ENCODE measurements around the gene LARP4B. TPM values are rescaled to one million over a fixed set of nuclear protein-coding genes. Genes with fewer than 3 reads are reported as not detected.

Gene LARP4B
- total RNA-seq, 5 donors from 2014 or later (not counting 1 experiment from before 2014, with no cell fraction given), result 77.2 to 108 (median 94.0) TPM

DNA sequence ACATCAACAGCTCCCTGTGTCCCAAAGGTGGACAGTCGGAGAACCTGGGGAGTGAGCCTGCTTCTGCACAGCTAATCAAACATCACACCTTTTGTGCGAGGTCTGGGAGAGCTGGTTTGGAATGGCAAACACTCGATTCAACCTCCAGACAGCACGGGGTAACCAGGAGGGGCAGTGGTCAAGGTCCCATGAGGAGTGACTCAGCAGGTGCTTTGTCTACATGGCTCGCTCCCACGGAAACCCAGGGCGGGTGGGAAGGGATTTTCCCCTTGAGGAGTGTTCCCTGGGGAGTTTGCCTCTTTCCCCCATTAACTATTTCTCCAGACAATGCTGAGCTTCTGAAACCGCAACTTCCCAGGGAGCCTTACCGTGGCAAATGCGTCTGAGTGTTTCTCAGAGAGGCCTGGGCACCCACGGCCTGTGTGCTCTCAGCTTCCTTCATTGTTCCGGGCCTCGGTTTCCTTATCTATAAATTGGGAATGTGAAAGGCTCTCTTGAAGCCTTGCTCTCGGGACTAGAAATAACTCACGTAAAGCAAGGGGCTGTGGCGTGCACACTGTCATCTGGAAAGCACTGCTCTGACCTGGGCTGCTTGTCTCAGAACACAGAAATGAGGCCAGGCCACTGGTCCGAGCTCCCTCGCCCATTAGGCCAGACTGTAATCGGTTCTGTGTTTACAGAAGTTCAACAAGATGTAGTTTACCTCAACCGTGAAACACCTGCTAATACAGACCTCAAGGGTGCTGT lies 42.7 kb upstream of the LARP4B start:
- Histone ChIP-seq H3K27ac (ENCODE audit: low read length) (no peak overlapping the region), H3K36me3 (ENCODE audit: control insufficient read depth in 2 of 2, extremely low read depth in 1 of 2, insufficient read depth in 1 of 2, low read length in 1 of 2) (no peaks in the 10 kb centered on the region), H3K27me3 (replicated peaks in 1 of 2; ENCODE audit: control insufficient read depth in 2 of 2, extremely low read depth in 1 of 2, insufficient read depth in 2 of 2, low read length in 1 of 2) (peaks cover 0 to 14% of the 10 kb centered on the region in 2 experiments), H3K4me3 (ENCODE audit: control insufficient read depth in 1 of 2, extremely low read depth in 1 of 2, low read length in 1 of 2) (no peak overlapping the region), H3K4me1 (ENCODE audit: control insufficient read depth in 1 of 2, extremely low read depth in 1 of 2, insufficient read depth in 2 of 2, low read length in 2 of 2) (no peaks in the 10 kb centered on the region), H3K9me3 (no peaks in the 10 kb centered on the region)
- Mint-ChIP-seq H3K36me3 (no peaks in the 10 kb centered on the region), H3K4me3 (no peak overlapping the region), H3K27me3 (peaks cover 9% of the 10 kb centered on the region in 2 donors), H3K27ac (no peak overlapping the region), H3K9me3 (peaks cover 11 to 16% (median 12%) of the 10 kb centered on the region in 3 donors), H3K4me1 (no peaks in the 10 kb centered on the region)
- ChIA-PET CTCF (no interaction called here), POLR2A (interaction anchor here in 1 of 2 donors (0.5 kb wide), 1 partner anchor 98 kb away, joined by 3 read pairs; no protein-coding TSS in a partner anchor)
- DNase-seq (no peak), ATAC-seq (replicated peaks in 1 of 4) (no peak)
- WGBS (ENCODE audit: insufficient coverage), result 91% methylated on average over 13 of the region's 20 CpGs

DNA sequence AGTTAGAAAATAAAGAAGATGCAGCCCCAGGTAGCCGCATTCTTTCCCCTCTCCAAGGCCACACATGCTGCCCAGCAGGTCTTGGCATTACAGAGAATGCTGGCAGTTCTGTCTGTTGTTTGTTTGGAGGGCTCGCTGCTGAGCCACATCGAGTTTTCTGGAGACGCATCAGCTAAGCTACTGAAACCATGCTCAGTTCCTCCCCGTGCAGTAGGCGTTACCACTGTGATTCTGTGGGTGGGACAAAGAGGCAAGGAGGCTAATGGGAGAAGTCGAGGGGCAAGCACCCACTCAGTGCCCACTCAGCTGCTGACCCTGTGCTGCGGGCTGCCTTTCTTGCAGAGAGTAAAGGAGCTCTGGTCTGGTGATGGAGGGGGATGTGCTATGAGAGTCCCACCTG lies 41.3 kb upstream of the LARP4B start:
- peaks cover 0 to 15% of the 10 kb centered on the region in 2 experiments for H3K27me3 ChIP-seq (replicated peaks in 1 of 2; ENCODE audit: control insufficient read depth in 2 of 2, extremely low read depth in 1 of 2, insufficient read depth in 2 of 2, low read length in 1 of 2)
- H3K4me1 ChIP-seq (ENCODE audit: control insufficient read depth in 1 of 2, extremely low read depth in 1 of 2, insufficient read depth in 2 of 2, low read length in 2 of 2), result no peaks in the 10 kb centered on the region
- Mint-ChIP-seq H3K4me3 (no peak overlapping the region), H3K9me3 (peaks cover 3 to 7% (median 4%) of the 10 kb centered on the region in 3 donors), H3K36me3 (no peaks in the 10 kb centered on the region), H3K4me1 (peaks cover 0 to 3% (median 3%) of the 10 kb centered on the region in 3 donors), H3K27ac (no peak overlapping the region), H3K27me3 (peaks cover 18 to 19% of the 10 kb centered on the region in 2 donors)
- H3K36me3 ChIP-seq (ENCODE audit: control insufficient read depth in 2 of 2, extremely low read depth in 1 of 2, insufficient read depth in 1 of 2, low read length in 1 of 2), result no peaks in the 10 kb centered on the region
- ChIA-PET POLR2A (no interaction called here), CTCF (no interaction called here)
- H3K9me3 ChIP-seq, result no peaks in the 10 kb centered on the region
- no peak for DNase-seq
- H3K4me3 ChIP-seq (ENCODE audit: control insufficient read depth in 1 of 2, extremely low read depth in 1 of 2, low read length in 1 of 2), result no peak overlapping the region
- ATAC-seq (replicated peaks in 1 of 4), result no peak
- 89% methylated on average over 8 of the region's 8 CpGs for WGBS (ENCODE audit: insufficient coverage)
- no peak overlapping the region for H3K27ac ChIP-seq (ENCODE audit: low read length)

GRCh38 chr10:971613-972012 lies 40.1 kb upstream of the LARP4B start:
- no peaks in the 10 kb centered on the region for H3K9me3 ChIP-seq
- H3K27ac Mint-ChIP-seq, result no peak overlapping the region
- DNase-seq (no peak), ATAC-seq (replicated peaks in 1 of 4) (no peak)
- no peaks in the 10 kb centered on the region for H3K36me3 Mint-ChIP-seq
- H3K27ac ChIP-seq (ENCODE audit: low read length), result no peak overlapping the region
- H3K4me3 ChIP-seq (ENCODE audit: control insufficient read depth in 1 of 2, extremely low read depth in 1 of 2, low read length in 1 of 2), result no peak overlapping the region
- peaks cover 18 to 19% of the 10 kb centered on the region in 2 donors for H3K27me3 Mint-ChIP-seq
- no peak overlapping the region for H3K4me3 Mint-ChIP-seq
- ChIA-PET POLR2A (no interaction called here), CTCF (no interaction called here)
- WGBS (ENCODE audit: insufficient coverage), result 97% methylated on average over 6 of the region's 12 CpGs
- peaks cover 0 to 3% of the 10 kb centered on the region in 2 experiments for H3K4me1 ChIP-seq (ENCODE audit: control insufficient read depth in 1 of 2, extremely low read depth in 1 of 2, insufficient read depth in 2 of 2, low read length in 2 of 2)
- H3K27me3 ChIP-seq (replicated peaks in 1 of 2; ENCODE audit: control insufficient read depth in 2 of 2, extremely low read depth in 1 of 2, insufficient read depth in 2 of 2, low read length in 1 of 2), result peaks cover 0 to 16% of the 10 kb centered on the region in 2 experiments
- peaks cover 4 to 10% (median 9%) of the 10 kb centered on the region in 3 donors for H3K4me1 Mint-ChIP-seq
- peaks cover 3 to 4% (median 4%) of the 10 kb centered on the region in 3 donors for H3K9me3 Mint-ChIP-seq
- no peaks in the 10 kb centered on the region for H3K36me3 ChIP-seq (ENCODE audit: control insufficient read depth in 2 of 2, extremely low read depth in 1 of 2, insufficient read depth in 1 of 2, low read length in 1 of 2)

DNA sequence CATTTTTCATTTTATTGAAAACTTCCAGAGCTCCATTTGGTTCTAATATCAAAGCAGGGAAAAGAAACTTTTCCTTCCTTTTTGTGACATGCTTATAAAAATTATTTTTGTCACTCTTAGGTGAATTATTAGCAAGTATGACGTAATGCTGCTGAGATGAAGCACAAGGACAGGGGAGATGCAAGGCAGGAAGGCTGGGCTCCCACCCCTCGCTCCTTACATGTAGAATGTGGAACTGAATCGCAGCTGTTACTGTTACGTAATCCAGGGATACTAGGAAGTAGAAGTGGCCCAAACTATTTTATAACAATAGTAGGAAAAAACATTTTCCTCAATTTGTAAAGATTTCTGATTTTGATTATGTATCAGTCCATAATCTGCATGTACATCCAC lies 39.6 kb upstream of the LARP4B start:
- peaks cover 0 to 20% of the 10 kb centered on the region in 2 experiments for H3K27me3 ChIP-seq (replicated peaks in 1 of 2; ENCODE audit: control insufficient read depth in 2 of 2, extremely low read depth in 1 of 2, insufficient read depth in 2 of 2, low read length in 1 of 2)
- Mint-ChIP-seq H3K27ac (no peak overlapping the region), H3K9me3 (peaks cover 0 to 4% (median 3%) of the 10 kb centered on the region in 3 donors), H3K4me1 (peaks cover 4 to 12% (median 9%) of the 10 kb centered on the region in 3 donors), H3K27me3 (peaks cover 18 to 20% of the 10 kb centered on the region in 2 donors), H3K4me3 (no peak overlapping the region), H3K36me3 (no peaks in the 10 kb centered on the region)
- ChIA-PET POLR2A (no interaction called here), CTCF (no interaction called here)
- no peak overlapping the region for H3K4me3 ChIP-seq (ENCODE audit: control insufficient read depth in 1 of 2, extremely low read depth in 1 of 2, low read length in 1 of 2)
- ATAC-seq (replicated peaks in 1 of 4) (no peak), DNase-seq (no peak)
- no CpG with 5 or more reads among the region's 4 CpGs for WGBS (ENCODE audit: insufficient coverage)
- no peak overlapping the region for H3K27ac ChIP-seq (ENCODE audit: low read length)
- peaks cover 0 to 3% of the 10 kb centered on the region in 2 experiments for H3K4me1 ChIP-seq (ENCODE audit: control insufficient read depth in 1 of 2, extremely low read depth in 1 of 2, insufficient read depth in 2 of 2, low read length in 2 of 2)
- no peaks in the 10 kb centered on the region for H3K36me3 ChIP-seq (ENCODE audit: control insufficient read depth in 2 of 2, extremely low read depth in 1 of 2, insufficient read depth in 1 of 2, low read length in 1 of 2)
- H3K9me3 ChIP-seq, result no peaks in the 10 kb centered on the region

DNA sequence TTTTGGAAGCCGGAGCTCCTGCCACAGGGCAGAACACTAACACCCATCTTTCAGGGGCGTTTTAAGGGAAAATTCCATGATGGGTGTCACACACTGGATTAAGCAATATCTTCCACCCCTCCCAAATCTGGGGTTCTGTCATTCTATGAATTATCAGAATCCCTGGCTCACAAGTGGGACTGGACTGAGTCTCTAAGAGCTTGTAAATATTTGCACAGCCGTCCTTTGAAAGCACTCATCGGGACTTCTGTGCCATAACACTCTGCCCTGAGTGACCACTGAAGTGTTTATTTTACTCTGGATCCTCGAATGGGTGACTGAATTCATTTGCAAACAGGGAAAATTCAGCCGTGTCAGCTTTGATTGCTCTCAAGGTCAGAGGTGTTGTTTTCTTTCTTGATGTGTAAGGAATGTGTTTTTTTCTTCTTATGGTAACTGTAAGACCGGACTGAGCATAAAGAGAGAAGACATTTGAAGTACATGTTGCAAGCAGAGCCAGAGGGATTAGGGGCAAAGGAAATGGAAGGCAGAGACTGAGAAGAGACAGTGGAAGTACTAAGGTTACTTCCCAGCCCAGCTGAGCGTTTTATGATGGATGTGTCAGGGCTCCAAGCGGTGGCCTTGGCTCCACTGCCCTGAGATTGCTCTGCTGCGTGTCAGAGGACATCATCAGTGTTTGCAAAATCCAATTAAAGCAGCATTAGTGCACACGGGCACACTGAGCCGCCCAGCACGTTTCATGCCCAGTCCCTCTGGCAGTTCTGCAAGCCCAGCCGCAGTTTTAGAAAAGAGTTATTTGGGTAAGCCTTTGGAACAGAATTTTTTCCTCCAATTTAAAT lies 39.0 kb upstream of the LARP4B start:
- Mint-ChIP-seq H3K27ac (no peak overlapping the region), H3K4me3 (no peak overlapping the region), H3K9me3 (peaks cover 0 to 4% (median 3%) of the 10 kb centered on the region in 3 donors), H3K27me3 (peaks cover 18 to 20% of the 10 kb centered on the region in 2 donors), H3K36me3 (no peaks in the 10 kb centered on the region), H3K4me1 (peaks cover 4 to 14% (median 9%) of the 10 kb centered on the region in 3 donors)
- Histone ChIP-seq H3K27me3 (replicated peaks in 1 of 2; ENCODE audit: control insufficient read depth in 2 of 2, extremely low read depth in 1 of 2, insufficient read depth in 2 of 2, low read length in 1 of 2) (peaks cover 0 to 20% of the 10 kb centered on the region in 2 experiments), H3K27ac (ENCODE audit: low read length) (no peak overlapping the region), H3K9me3 (no peaks in the 10 kb centered on the region), H3K4me3 (ENCODE audit: control insufficient read depth in 1 of 2, extremely low read depth in 1 of 2, low read length in 1 of 2) (no peak overlapping the region), H3K36me3 (ENCODE audit: control insufficient read depth in 2 of 2, extremely low read depth in 1 of 2, insufficient read depth in 1 of 2, low read length in 1 of 2) (no peaks in the 10 kb centered on the region), H3K4me1 (ENCODE audit: control insufficient read depth in 1 of 2, extremely low read depth in 1 of 2, insufficient read depth in 2 of 2, low read length in 2 of 2) (peaks cover 0 to 3% of the 10 kb centered on the region in 2 experiments)
- WGBS (ENCODE audit: insufficient coverage), result 73% methylated on average over 9 of the region's 14 CpGs
- POLR2A ChIA-PET, result no interaction called here
- CTCF ChIA-PET, result no interaction called here
- no peak for DNase-seq
- no peak for ATAC-seq (replicated peaks in 1 of 4)

DNA sequence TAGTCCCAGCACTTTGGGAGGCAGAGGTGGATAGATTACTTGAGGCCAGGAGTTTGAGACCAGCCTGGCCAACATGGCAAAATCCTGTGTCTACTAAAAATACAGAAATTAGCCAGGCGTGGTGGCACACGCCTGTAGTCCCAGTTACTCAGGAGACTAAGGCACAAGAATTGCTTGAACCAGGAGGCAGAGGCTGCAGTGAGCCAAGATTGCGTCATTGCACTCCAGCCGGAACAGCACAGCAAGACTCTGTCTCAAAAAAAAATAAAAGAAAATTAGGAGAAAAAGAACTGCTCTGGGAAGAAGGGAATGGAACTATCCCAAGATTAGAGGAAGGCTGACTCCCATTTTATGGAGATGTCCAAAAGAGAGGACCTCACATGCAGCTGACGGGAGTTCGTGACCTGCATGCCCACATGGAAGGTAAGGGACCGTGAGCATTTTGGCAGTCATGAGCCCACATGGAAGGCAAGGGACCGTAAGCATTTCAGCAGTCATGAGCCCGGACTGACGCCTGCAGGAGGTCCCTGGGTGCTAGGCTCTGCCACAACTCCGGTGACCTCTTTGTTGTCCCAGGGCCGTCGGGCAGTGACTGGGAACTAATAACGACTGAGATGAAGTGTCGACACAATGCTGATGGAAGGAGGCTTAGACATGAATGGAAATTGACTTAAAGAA lies 38.1 kb upstream of the LARP4B start:
- Histone ChIP-seq H3K9me3 (no peaks in the 10 kb centered on the region), H3K27ac (ENCODE audit: low read length) (no peak overlapping the region), H3K36me3 (ENCODE audit: control insufficient read depth in 2 of 2, extremely low read depth in 1 of 2, insufficient read depth in 1 of 2, low read length in 1 of 2) (no peaks in the 10 kb centered on the region), H3K4me1 (ENCODE audit: control insufficient read depth in 1 of 2, extremely low read depth in 1 of 2, insufficient read depth in 2 of 2, low read length in 2 of 2) (peaks cover 0 to 3% of the 10 kb centered on the region in 2 experiments), H3K27me3 (replicated peaks in 1 of 2; ENCODE audit: control insufficient read depth in 2 of 2, extremely low read depth in 1 of 2, insufficient read depth in 2 of 2, low read length in 1 of 2) (peaks cover 0 to 23% of the 10 kb centered on the region in 2 experiments), H3K4me3 (ENCODE audit: control insufficient read depth in 1 of 2, extremely low read depth in 1 of 2, low read length in 1 of 2) (no peak overlapping the region)
- H3K36me3 Mint-ChIP-seq, result no peaks in the 10 kb centered on the region
- peaks cover 4 to 14% (median 9%) of the 10 kb centered on the region in 3 donors for H3K4me1 Mint-ChIP-seq
- WGBS (ENCODE audit: insufficient coverage), result 81% methylated on average over 9 of the region's 15 CpGs
- no peak for ATAC-seq (replicated peaks in 1 of 4)
- no peak overlapping the region for H3K4me3 Mint-ChIP-seq
- POLR2A ChIA-PET, result no interaction called here
- CTCF ChIA-PET, result no interaction called here
- H3K9me3 Mint-ChIP-seq, result peaks cover 0 to 4% (median 3%) of the 10 kb centered on the region in 3 donors
- H3K27me3 Mint-ChIP-seq, result peaks cover 18 to 20% of the 10 kb centered on the region in 2 donors
- no peak for DNase-seq
- H3K27ac Mint-ChIP-seq, result no peak overlapping the region

All from T-cell (primary cell).